Kidney (tissue), 14 donors: ENCODE data around the gene CLEC2L. TPM values are rescaled to one million over a fixed set of nuclear protein-coding genes. Genes with fewer than 3 reads are reported as not detected.

Experiments used
- DNase-seq, 5 donors: peaks; one replicate each; pipeline ENCODE4 v3.0.0-alpha.2; 2013 to 2020
- FAIRE-seq: peaks from 2 replicates; lab custom pipeline; 2012; peaks lifted over from hg19 to GRCh38; lab: Jason Lieb, UNC
- H3K27ac ChIP-seq, 2 donors: one replicate each; pipeline ENCODE4 v1.7.0; 2013; ENCODE audit warnings: low read depth in 2 of 2, low read length in 2 of 2, inconsistent platforms in 1 of 2
- H3K27me3 ChIP-seq: one replicate; pipeline ENCODE4 v1.7.1; 2013; ENCODE audit warnings: low read length, inconsistent platforms; ENCODE audit not compliant: control insufficient read depth, insufficient read depth
- H3K36me3 ChIP-seq, 3 donors: one replicate each; pipeline versions ENCODE4 v1.7.0 to v1.7.1; 2013; ENCODE audit warnings: low read length in 3 of 3, control low read depth in 1 of 3, inconsistent platforms in 1 of 3; ENCODE audit not compliant: insufficient read depth in 3 of 3, control insufficient read depth in 2 of 3
- H3K4me1 ChIP-seq, 3 donors: one replicate each; pipeline versions ENCODE4 v1.7.0 to v1.7.1; 2013; ENCODE audit warnings: low read length in 3 of 3, inconsistent platforms in 1 of 3, low read depth in 1 of 3; ENCODE audit not compliant: control insufficient read depth in 2 of 3, insufficient read depth in 2 of 3
- H3K4me3 ChIP-seq, 3 donors: one replicate each; pipeline versions ENCODE4 v1.7.0 to v1.8.1; 2013; ENCODE audit warnings: low read length in 3 of 3, control low read depth in 1 of 3, inconsistent platforms in 1 of 3
- H3K9ac ChIP-seq, 3 donors: one replicate each; pipeline versions ENCODE4 v1.7.0 to v1.7.1; 2013; ENCODE audit warnings: low read length in 3 of 3, control low read depth in 1 of 3, inconsistent platforms in 1 of 3
- H3K9me3 ChIP-seq, 3 donors: one replicate each; pipeline versions ENCODE4 v1.7.0 to v1.7.1; 2013; ENCODE audit warnings: low read length in 3 of 3, control low read depth in 1 of 3, inconsistent platforms in 1 of 3; ENCODE audit not compliant: control insufficient read depth in 2 of 3, insufficient read depth in 1 of 3
- intact Hi-C: fragments of 100-400 bp; cut with DNase I; formaldehyde crosslinking; loops from one replicate; pipeline ENCODE4 v1.11.1; 2022
- polyA plus RNA-seq: library from polyadenylated mRNA; stranded (reverse); fragments of 350-450 nt; fragmentation: Illumina TruSeq; extraction: RNeasy Lipid Tissue Mini Kit (QIAGEN cat#74804); gene quantifications from one replicate; pipeline ENCODE4 v1.2.3, GENCODE V29; 2014; ENCODE audit warnings: low read depth, low replicate concordance; ENCODE audit not compliant: insufficient read depth
- total RNA-seq: library from RNA; stranded (reverse); fragmentation: NEBNext Ultra II Directional; extraction: Animal tissue kit (Norgen Biotek cat#: 25700); gene quantifications from one replicate; pipeline ENCODE4 v1.2.1, GENCODE V29; 2021
- TF ChIP-seq, protein P1 (sequence below): IDR thresholded peaks from 3 replicates; pipeline ENCODE4 v1.5.1; 2012; ENCODE audit warnings: mild to moderate bottlenecking, moderate library complexity, borderline replicate concordance; ENCODE audit not compliant: insufficient read depth; ENCODE audit errors: extremely low read depth
- donor health status: control.
- donor health status: control.
- donor health status: control.
- donor health status: control.
- donor health status: control.
- donor health status: DM: yes; HTN: yes; CAD: no.
- donor health status: Normal renal cell carcinoma (clear cell type).

The CLEC2L gene
- total and polyA plus RNA-seq, 2 donors from 2014 or later: not detected

DNA sequence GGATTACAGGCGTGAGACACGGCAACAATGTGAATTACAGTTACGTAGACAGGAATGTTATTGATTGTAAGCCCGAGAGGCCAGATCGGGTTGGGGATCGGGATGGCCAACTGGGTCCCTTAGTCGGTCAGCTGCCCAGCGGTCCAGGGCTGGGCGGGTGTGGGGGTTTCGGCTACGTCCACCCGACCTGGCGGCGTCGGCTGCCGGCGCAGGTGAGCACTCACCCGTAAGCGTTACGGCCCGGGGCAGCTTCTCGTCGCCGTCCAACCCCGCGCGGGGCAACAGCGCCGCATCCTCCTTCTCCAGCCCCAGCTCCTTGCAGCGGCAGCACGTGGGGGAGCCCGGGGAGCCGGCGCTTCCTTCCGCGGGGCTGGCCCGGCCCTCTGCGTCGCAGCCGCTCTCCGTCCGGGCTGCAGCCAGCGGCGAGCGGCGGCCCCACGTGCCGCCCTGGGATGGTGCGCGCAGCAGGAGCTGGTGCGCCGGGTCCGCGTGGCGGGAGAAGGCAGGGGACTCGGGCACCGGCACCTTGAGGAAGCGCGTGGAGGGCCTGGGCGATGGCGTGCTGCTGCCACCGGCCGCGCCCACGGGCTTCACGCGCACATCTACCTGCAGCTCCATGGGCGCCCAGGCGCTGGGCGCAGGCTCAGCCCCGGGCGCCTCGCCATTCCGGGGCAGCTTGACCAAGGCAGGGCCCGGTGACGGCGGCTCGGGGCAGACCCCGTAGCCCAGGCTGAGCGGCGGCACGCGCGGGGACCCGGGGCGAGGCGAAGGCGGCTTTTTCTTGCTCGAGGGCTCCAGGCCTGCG is 40.6 kb upstream of the CLEC2L start:
- DNase-seq: peak; percentile 36 to 73 (median 54)
- H3K9me3 ChIP-seq: no peaks in the 10 kb centered on the region
- H3K9ac ChIP-seq: no peak overlapping the region
- H3K27me3 ChIP-seq: peaks cover 12% of the 10 kb centered on the region
- no peak overlapping the region for H3K27ac ChIP-seq
- TF ChIP-seq, protein P1, sequence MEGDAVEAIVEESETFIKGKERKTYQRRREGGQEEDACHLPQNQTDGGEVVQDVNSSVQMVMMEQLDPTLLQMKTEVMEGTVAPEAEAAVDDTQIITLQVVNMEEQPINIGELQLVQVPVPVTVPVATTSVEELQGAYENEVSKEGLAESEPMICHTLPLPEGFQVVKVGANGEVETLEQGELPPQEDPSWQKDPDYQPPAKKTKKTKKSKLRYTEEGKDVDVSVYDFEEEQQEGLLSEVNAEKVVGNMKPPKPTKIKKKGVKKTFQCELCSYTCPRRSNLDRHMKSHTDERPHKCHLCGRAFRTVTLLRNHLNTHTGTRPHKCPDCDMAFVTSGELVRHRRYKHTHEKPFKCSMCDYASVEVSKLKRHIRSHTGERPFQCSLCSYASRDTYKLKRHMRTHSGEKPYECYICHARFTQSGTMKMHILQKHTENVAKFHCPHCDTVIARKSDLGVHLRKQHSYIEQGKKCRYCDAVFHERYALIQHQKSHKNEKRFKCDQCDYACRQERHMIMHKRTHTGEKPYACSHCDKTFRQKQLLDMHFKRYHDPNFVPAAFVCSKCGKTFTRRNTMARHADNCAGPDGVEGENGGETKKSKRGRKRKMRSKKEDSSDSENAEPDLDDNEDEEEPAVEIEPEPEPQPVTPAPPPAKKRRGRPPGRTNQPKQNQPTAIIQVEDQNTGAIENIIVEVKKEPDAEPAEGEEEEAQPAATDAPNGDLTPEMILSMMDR: no peak
- intact Hi-C loops: no loop called here
- no peak for FAIRE-seq
- H3K36me3 ChIP-seq: no peaks in the 10 kb centered on the region
- no peak overlapping the region for H3K4me3 ChIP-seq
- peaks cover 0 to 4% (median 0%) of the 10 kb centered on the region in 3 donors for H3K4me1 ChIP-seq

GRCh38 chr7:139487366-139488080 is 36.0 kb upstream of the CLEC2L start:
- H3K36me3 ChIP-seq: no peaks in the 10 kb centered on the region
- H3K9me3 ChIP-seq: peaks cover 0 to 2% (median 0%) of the 10 kb centered on the region in 3 donors
- no peak overlapping the region for H3K4me3 ChIP-seq
- peaks cover 0 to 4% (median 0%) of the 10 kb centered on the region in 3 donors for H3K4me1 ChIP-seq
- TF ChIP-seq, protein P1: no peak
- H3K27me3 ChIP-seq: peaks cover 4% of the 10 kb centered on the region
- no peak overlapping the region for H3K9ac ChIP-seq
- DNase-seq: no peak
- FAIRE-seq: no peak
- H3K27ac ChIP-seq: no peak overlapping the region
- intact Hi-C loops: no loop called here

DNA sequence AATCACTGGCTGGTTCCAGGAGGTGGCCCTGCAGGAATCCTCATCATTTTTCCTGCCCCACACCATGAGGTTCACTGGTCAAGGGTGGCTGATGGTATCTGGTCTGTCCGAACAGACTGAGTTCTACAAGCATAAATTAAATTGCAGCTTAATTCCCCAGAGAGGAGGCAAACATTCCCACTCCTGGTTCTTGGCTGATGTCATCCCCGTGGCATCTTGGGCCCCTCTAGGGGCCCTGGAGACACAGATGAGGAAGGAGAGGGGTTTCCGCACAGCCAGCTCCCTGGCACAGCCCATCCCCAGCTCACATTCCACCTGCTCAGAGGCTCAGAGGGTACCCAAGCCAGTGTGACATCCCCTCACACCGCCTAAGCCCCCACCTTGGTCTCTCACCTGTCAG is 34.7 kb upstream of the CLEC2L start:
- no peak overlapping the region for H3K4me3 ChIP-seq
- DNase-seq: peak; percentile 64 to 88 (median 74)
- H3K9ac ChIP-seq: no peak overlapping the region

More for the DNA sequence above, 34.7 kb upstream of the CLEC2L start:
- Histone ChIP-seq H3K4me1 (no peaks in the 10 kb centered on the region), H3K27me3 (peaks cover 2% of the 10 kb centered on the region), H3K9me3 (peaks cover 0 to 6% (median 0%) of the 10 kb centered on the region in 3 donors), H3K27ac (no peak overlapping the region), H3K36me3 (no peaks in the 10 kb centered on the region)
- FAIRE-seq: no peak
- TF ChIP-seq, protein P1: no peak
- intact Hi-C loops: no loop called here
